RCC 7860 (cell line): ENCODE data around the gene UBAC2.

Source experiments
- DNase-seq: peaks from one replicate; pipeline ENCODE4 v3.0.0-alpha.2; 2015; ENCODE audit warnings: low spot score
- FAIRE-seq: peaks from 2 replicates; lab custom pipeline; 2012; peaks lifted over from hg19 to GRCh38; lab: Jason Lieb, UNC

UBAC2 gene

GRCh38 chr13:99265821-99266426 is 65.3 kb downstream of the UBAC2 start:
- FAIRE-seq (peak; percentile 79), DNase-seq (peak; percentile 25)

- no peak for DNase-seq
- no peak for FAIRE-seq
Observed at GRCh38 chr13:99266827-99267226, 66.2 kb downstream of the UBAC2 start.

- no peak for DNase-seq
- FAIRE-seq: no peak
Observed at GRCh38 chr13:99267927-99268326, 67.3 kb downstream of the UBAC2 start.

GRCh38 chr13:99268822-99269221 is 68.2 kb downstream of the UBAC2 start:
- no peak for DNase-seq
- no peak for FAIRE-seq

- FAIRE-seq (peak; percentile 62), DNase-seq (peak; percentile 35)
Observed at GRCh38 chr13:99269627-99270241, 69.1 kb downstream of the UBAC2 start.

- FAIRE-seq: no peak
- DNase-seq: no peak
Observed at GRCh38 chr13:99270518-99270917, 69.9 kb downstream of the UBAC2 start.

- FAIRE-seq: no peak
- no peak for DNase-seq
Observed at GRCh38 chr13:99271249-99271648, 70.6 kb downstream of the UBAC2 start.

- no peak for FAIRE-seq
- DNase-seq: no peak
Observed at GRCh38 chr13:99272481-99272880, 71.8 kb downstream of the UBAC2 start.

- FAIRE-seq (no peak), DNase-seq (no peak)
Observed at GRCh38 chr13:99273128-99273527, 72.5 kb downstream of the UBAC2 start.

- peak; percentile 41 for DNase-seq
- FAIRE-seq: no peak
Observed at GRCh38 chr13:99275093-99275469, 74.4 kb downstream of the UBAC2 start.

- DNase-seq (no peak), FAIRE-seq (no peak)
Observed at GRCh38 chr13:99276706-99277105, 76.1 kb downstream of the UBAC2 start.

GRCh38 chr13:99277629-99278028 is 77.0 kb downstream of the UBAC2 start:
- DNase-seq: no peak
- no peak for FAIRE-seq

- DNase-seq: no peak
- FAIRE-seq: no peak
Observed at GRCh38 chr13:99278200-99278599, 77.5 kb downstream of the UBAC2 start.

GRCh38 chr13:99278843-99279242 is 78.2 kb downstream of the UBAC2 start:
- DNase-seq: no peak
- FAIRE-seq: no peak

- DNase-seq (no peak), FAIRE-seq (no peak)
Observed at GRCh38 chr13:99279637-99280036, 79.0 kb downstream of the UBAC2 start.

GRCh38 chr13:99280166-99280565 is 79.5 kb downstream of the UBAC2 start:
- DNase-seq: peak; percentile 62
- FAIRE-seq: peak; percentile 80

- DNase-seq (no peak), FAIRE-seq (no peak)
Observed at GRCh38 chr13:99281811-99282263, 81.2 kb downstream of the UBAC2 start.

GRCh38 chr13:99282264-99283231 is 81.9 kb downstream of the UBAC2 start:
- no peak for FAIRE-seq
- DNase-seq: no peak

GRCh38 chr13:99285432-99286182 is 85.0 kb downstream of the UBAC2 start:
- no peak for DNase-seq
- no peak for FAIRE-seq

- FAIRE-seq (no peak), DNase-seq (no peak)
Observed at GRCh38 chr13:99287551-99287950, 86.9 kb downstream of the UBAC2 start.

- FAIRE-seq (no peak), DNase-seq (no peak)
Observed at GRCh38 chr13:99288089-99288488, 87.4 kb downstream of the UBAC2 start.
